Posterior vena cava (tissue), 2 donors: ENCODE data around the gene ARID4B. TPM values are rescaled to one million over a fixed set of nuclear protein-coding genes. Genes with fewer than 3 reads are reported as not detected.

Experiments used
- DNase-seq: peaks from one replicate; pipeline ENCODE4 v3.0.0-alpha.2; 2020; ENCODE audit warnings: low spot score
- intact Hi-C, 2 donors: fragments of 100-400 bp; cut with DNase I; formaldehyde crosslinking; loops; one replicate each; pipeline versions ENCODE4 v1.14.1 to v1.14.2; 2022 to 2023
- microRNA-seq, 2 donors: library from miRNA; unstranded; fragments of <30 nt; microRNA quantifications; one replicate each; pipeline ENCODE4 v1.2.0, GENCODE V29; 2020 to 2021; ENCODE audit warnings: borderline microRNAs expressed in 2 of 2
- total RNA-seq, 2 donors: library from RNA; stranded (reverse); fragmentation: NEBNext Ultra II Directional; extraction: Animal tissue kit (Norgen Biotek cat#: 25700); gene quantifications; one replicate each; pipeline ENCODE4 v1.2.1, GENCODE V29; 2021
- donor health status: DM: yes; HTN: yes; CAD: no.
- donor health status: DM: yes; HTN: yes; CAD: no.

ARID4B gene
- total RNA-seq, 2 donors from 2014 or later = 28.5 to 33.2 TPM

DNA sequence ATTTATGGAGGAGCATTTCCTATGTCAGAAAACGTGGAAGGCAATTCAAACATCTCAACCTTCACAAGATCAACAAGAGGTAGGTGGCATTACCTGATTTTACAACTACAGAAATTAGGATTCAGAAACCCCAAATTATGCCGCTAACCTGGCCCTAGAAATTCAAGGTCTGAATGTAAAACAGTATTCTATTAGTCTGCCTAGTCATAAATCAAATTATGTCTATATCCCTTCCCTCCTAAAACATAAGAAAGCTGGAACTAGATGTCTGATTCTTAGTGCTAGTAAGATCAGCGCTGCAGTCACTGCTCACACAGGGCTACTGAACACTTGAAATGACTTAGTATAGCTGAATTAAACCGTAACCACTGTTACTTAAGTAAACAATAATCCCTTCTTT is 200.8 kb downstream of the ARID4B start:
- intact Hi-C loops = no loop called here

DNA sequence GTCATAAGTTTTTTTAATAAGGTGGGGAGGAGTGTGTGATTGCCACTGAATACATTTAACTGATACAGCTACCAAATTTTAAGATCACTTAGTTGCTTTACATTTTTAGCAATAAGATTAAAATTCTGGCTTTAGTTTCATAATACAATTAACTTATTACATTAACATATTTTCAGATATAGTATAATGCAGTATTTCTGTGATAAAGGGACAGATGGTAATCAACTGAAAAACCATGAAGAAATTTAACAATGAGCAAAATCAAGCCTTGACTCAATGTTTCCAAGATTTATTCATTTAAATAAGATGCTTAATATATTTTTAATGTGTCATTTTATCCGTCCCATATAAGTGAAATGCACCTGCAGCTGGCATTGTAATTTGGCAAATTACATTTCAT is 203.3 kb downstream of the ARID4B start:
- intact Hi-C loops = no loop called here
- no peak for DNase-seq

More for the DNA sequence above, 200.8 kb downstream of the ARID4B start:
- DNase-seq = no peak

DNA sequence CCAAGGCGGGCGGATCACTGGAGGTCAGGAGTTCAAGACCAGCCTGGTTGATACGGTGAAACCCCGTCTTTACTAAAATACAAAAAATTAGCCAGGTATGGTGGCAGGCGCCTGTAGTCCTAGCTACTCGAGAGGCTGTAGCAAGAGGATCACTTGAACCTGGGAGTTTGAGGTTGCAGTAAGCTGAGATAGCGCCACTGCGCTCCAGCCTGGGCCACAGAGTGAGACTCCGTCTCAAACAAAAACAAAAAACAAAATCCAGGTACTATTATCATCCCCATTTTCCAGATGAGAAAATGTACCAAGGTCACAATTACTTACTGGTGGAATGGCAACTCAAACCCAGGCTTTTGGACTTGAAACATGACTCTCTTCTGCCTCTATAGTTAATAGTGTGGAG is 203.9 kb downstream of the ARID4B start:
- DNase-seq = no peak
- intact Hi-C loops = no loop called here

DNA sequence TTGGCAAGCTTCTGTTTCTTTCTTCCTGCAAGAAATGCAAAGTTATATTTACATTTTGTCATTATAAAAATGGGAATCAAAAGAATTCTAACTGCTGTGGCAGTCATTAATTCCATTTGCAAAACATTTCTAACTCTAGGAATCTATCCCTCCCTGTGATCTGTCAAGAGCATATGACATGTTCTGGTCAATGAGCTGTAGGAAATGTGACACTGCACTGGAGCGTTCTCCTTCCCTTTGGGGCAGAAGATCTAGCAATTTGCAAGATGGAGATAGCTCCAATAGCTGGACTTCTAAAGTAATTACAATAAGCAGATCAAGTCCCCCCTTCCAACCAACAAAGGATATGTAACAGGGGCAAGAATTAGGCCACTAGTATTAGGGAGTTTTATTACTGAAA is 205.6 kb downstream of the ARID4B start:
- intact Hi-C loops = no loop called here
- no peak for DNase-seq

Small RNAs within 50 kb of the gene (microRNA-seq; reads per million reads assigned to microRNA genes)
- 0 to 0.26 reads per million in 2 donors for gene MIR4753

Other genes starting within 250 kb of the ARID4B start
- 10 to 100 TPM; 75.4 to 86.2 TPM for gene TOMM20, start 199.3 kb downstream of the ARID4B start, total RNA-seq
- gene RBM34, start 166.9 kb downstream of the ARID4B start, total RNA-seq = 10 to 100 TPM; 57.7 to 61.1 TPM
- gene GGPS1, start 391 bp upstream of the ARID4B start, total RNA-seq = 10 to 100 TPM; 30.8 to 36.9 TPM
- gene TBCE, start 39.2 kb upstream of the ARID4B start, total RNA-seq = 10 to 100 TPM; 22.2 to 25.2 TPM
- gene B3GALNT2, start 176.3 kb upstream of the ARID4B start, total RNA-seq = 10 to 100 TPM; 31.9 to 32.4 TPM